Measurements from ENCODE around the gene FTCDNL1.

The FTCDNL1 gene

GRCh38 chr2:199870581-199870980 lies 19.6 kb upstream of the FTCDNL1 start:
- Histone ChIP-seq H3K79me2 (ENCODE audit: low read length) (no peaks in the 10 kb centered on the region), H3K4me1 (ENCODE audit: low read length) (no peaks in the 10 kb centered on the region), H2AFZ (ENCODE audit: low read length) (no peak overlapping the region), H3K9me3 (replicated peaks; ENCODE audit: insufficient read depth, low read length) (no peaks in the 10 kb centered on the region), H4K20me1 (ENCODE audit: insufficient read depth, low read length) (no peaks in the 10 kb centered on the region), H3F3A (ENCODE audit: insufficient read depth, low read length) (no peaks in the 10 kb centered on the region), H3K9ac (ENCODE audit: low read length) (no peak overlapping the region), H3K4me2 (ENCODE audit: low read depth, low read length) (no peak overlapping the region), H3K36me3 (replicated peaks; ENCODE audit: insufficient read depth, low read length) (no peaks in the 10 kb centered on the region), H3K9me2 (replicated peaks; ENCODE audit: insufficient read depth, low read length) (no peaks in the 10 kb centered on the region), H3K27ac (ENCODE audit: low read length) (no peak overlapping the region), H3K27me3 (replicated peaks; ENCODE audit: insufficient read depth, low read length) (no peaks in the 10 kb centered on the region), H3K4me3 (ENCODE audit: low read length) (no peak overlapping the region)
- TF ChIP-seq EZH2 (optimal IDR thresholded peaks at IDR 0.05; ENCODE audit: low read depth, low read length) (no peak), EZH2phosphoT487 (IDR thresholded peaks at IDR 0.05; ENCODE audit: low read length) (no peak)
- TF ChIP-seq, protein P1, sequence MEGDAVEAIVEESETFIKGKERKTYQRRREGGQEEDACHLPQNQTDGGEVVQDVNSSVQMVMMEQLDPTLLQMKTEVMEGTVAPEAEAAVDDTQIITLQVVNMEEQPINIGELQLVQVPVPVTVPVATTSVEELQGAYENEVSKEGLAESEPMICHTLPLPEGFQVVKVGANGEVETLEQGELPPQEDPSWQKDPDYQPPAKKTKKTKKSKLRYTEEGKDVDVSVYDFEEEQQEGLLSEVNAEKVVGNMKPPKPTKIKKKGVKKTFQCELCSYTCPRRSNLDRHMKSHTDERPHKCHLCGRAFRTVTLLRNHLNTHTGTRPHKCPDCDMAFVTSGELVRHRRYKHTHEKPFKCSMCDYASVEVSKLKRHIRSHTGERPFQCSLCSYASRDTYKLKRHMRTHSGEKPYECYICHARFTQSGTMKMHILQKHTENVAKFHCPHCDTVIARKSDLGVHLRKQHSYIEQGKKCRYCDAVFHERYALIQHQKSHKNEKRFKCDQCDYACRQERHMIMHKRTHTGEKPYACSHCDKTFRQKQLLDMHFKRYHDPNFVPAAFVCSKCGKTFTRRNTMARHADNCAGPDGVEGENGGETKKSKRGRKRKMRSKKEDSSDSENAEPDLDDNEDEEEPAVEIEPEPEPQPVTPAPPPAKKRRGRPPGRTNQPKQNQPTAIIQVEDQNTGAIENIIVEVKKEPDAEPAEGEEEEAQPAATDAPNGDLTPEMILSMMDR (IDR thresholded peaks at IDR 0.05; ENCODE audit: low read length): no peak
- DNase-seq: no peak

DNA sequence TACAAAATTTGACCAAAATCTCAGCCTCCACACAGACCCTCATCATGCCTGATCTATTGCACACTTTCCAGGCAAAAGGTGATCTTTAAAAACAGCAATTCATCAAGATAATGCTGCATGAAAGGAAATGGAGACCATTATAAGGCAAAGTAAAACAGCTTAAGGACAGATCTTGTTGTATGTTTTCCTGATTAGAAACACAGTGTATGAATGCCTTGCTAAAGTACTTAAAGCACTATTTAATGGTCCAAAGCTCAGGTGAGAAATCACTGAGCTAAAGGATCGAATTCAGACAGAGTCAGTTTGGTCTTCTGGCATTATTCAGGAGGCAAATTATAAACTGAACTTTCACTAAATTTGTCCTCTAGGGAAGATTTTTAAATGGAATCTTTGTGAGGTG lies 18.7 kb upstream of the FTCDNL1 start:
- H3K4me2 ChIP-seq (ENCODE audit: low read depth, low read length): no peak overlapping the region
- no peak overlapping the region for H3K9ac ChIP-seq (ENCODE audit: low read length)
- no peak for TF ChIP-seq EZH2phosphoT487 (IDR thresholded peaks at IDR 0.05; ENCODE audit: low read length)
- no peak for TF ChIP-seq EZH2 (optimal IDR thresholded peaks at IDR 0.05; ENCODE audit: low read depth, low read length)
- H3K27ac ChIP-seq (ENCODE audit: low read length): no peak overlapping the region
- no peaks in the 10 kb centered on the region for H3F3A ChIP-seq (ENCODE audit: insufficient read depth, low read length)
- no peaks in the 10 kb centered on the region for H3K9me2 ChIP-seq (replicated peaks; ENCODE audit: insufficient read depth, low read length)
- no peak overlapping the region for H3K4me3 ChIP-seq (ENCODE audit: low read length)
- H2AFZ ChIP-seq (ENCODE audit: low read length): no peak overlapping the region
- H3K4me1 ChIP-seq (ENCODE audit: low read length): no peaks in the 10 kb centered on the region
- no peak for DNase-seq
- no peaks in the 10 kb centered on the region for H3K79me2 ChIP-seq (ENCODE audit: low read length)
- H4K20me1 ChIP-seq (ENCODE audit: insufficient read depth, low read length): no peaks in the 10 kb centered on the region
- H3K27me3 ChIP-seq (replicated peaks; ENCODE audit: insufficient read depth, low read length): no peaks in the 10 kb centered on the region
- no peaks in the 10 kb centered on the region for H3K9me3 ChIP-seq (replicated peaks; ENCODE audit: insufficient read depth, low read length)
- no peaks in the 10 kb centered on the region for H3K36me3 ChIP-seq (replicated peaks; ENCODE audit: insufficient read depth, low read length)

GRCh38 chr2:199869227-199869541 lies 18.2 kb upstream of the FTCDNL1 start:
- H3K4me1 ChIP-seq (ENCODE audit: low read length): no peaks in the 10 kb centered on the region
- no peaks in the 10 kb centered on the region for H3K79me2 ChIP-seq (ENCODE audit: low read length)
- no peaks in the 10 kb centered on the region for H3K36me3 ChIP-seq (replicated peaks; ENCODE audit: insufficient read depth, low read length)
- no peak overlapping the region for H2AFZ ChIP-seq (ENCODE audit: low read length)
- no peaks in the 10 kb centered on the region for H4K20me1 ChIP-seq (ENCODE audit: insufficient read depth, low read length)
- no peaks in the 10 kb centered on the region for H3K27me3 ChIP-seq (replicated peaks; ENCODE audit: insufficient read depth, low read length)
- no peaks in the 10 kb centered on the region for H3K9me2 ChIP-seq (replicated peaks; ENCODE audit: insufficient read depth, low read length)
- no peak overlapping the region for H3K4me3 ChIP-seq (ENCODE audit: low read length)
- H3K27ac ChIP-seq (ENCODE audit: low read length): no peak overlapping the region
- H3K9ac ChIP-seq (ENCODE audit: low read length): no peak overlapping the region
- H3K9me3 ChIP-seq (replicated peaks; ENCODE audit: insufficient read depth, low read length): no peaks in the 10 kb centered on the region
- no peaks in the 10 kb centered on the region for H3F3A ChIP-seq (ENCODE audit: insufficient read depth, low read length)
- TF ChIP-seq EZH2 (optimal IDR thresholded peaks at IDR 0.05; ENCODE audit: low read depth, low read length): no peak
- TF ChIP-seq, protein P1 (IDR thresholded peaks at IDR 0.05; ENCODE audit: low read length): no peak
- no peak for TF ChIP-seq EZH2phosphoT487 (IDR thresholded peaks at IDR 0.05; ENCODE audit: low read length)
- no peak overlapping the region for H3K4me2 ChIP-seq (ENCODE audit: low read depth, low read length)
- no peak for DNase-seq

DNA sequence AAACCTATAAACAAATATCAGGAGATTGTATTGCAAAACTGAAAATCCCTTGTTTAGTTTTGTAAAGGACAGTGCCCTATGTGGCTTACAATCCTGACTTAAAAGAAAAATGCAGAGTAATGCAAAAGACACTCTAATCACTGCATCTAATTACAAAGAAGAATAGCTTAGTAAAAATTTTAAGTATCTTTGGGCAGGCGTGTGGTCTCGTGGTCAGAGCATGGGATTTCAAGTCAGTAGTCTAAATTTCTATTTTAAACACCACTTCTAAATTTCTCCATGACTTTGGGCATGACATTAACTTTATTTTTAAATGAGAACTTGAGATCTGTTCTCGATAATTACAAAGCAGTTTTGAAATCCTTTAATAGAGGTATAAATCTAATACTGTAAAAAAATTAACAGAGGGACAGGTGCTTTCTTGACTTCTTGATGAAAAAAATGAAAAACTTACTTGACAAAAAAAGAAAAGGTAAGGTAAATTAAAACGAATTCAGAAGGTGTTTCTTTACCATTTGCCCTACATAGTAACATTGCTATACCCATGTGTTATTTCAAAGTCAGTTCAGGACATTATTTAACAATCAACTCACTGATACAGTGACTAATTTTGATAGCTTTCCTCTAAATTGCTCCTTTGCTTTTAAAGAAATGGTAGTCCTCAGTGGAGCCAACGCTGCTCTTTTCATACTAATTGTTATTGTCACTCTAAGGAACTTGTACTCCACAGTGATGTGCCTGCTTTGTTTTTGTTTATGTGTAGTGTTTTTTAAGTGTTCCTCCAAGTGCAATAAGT lies 17.6 kb upstream of the FTCDNL1 start:
- Histone ChIP-seq H3K9ac (ENCODE audit: low read length) (no peak overlapping the region), H3K27me3 (replicated peaks; ENCODE audit: insufficient read depth, low read length) (no peaks in the 10 kb centered on the region), H3K4me2 (ENCODE audit: low read depth, low read length) (no peak overlapping the region), H3K79me2 (ENCODE audit: low read length) (no peaks in the 10 kb centered on the region), H3K9me3 (replicated peaks; ENCODE audit: insufficient read depth, low read length) (no peaks in the 10 kb centered on the region), H3K36me3 (replicated peaks; ENCODE audit: insufficient read depth, low read length) (no peaks in the 10 kb centered on the region), H3K9me2 (replicated peaks; ENCODE audit: insufficient read depth, low read length) (no peaks in the 10 kb centered on the region), H2AFZ (ENCODE audit: low read length) (no peak overlapping the region), H3K4me3 (ENCODE audit: low read length) (no peak overlapping the region), H3F3A (ENCODE audit: insufficient read depth, low read length) (no peaks in the 10 kb centered on the region), H4K20me1 (ENCODE audit: insufficient read depth, low read length) (no peaks in the 10 kb centered on the region), H3K27ac (ENCODE audit: low read length) (no peak overlapping the region), H3K4me1 (ENCODE audit: low read length) (no peaks in the 10 kb centered on the region)
- TF ChIP-seq EZH2 (optimal IDR thresholded peaks at IDR 0.05; ENCODE audit: low read depth, low read length) (no peak), EZH2phosphoT487 (IDR thresholded peaks at IDR 0.05; ENCODE audit: low read length) (no peak)
- TF ChIP-seq, protein P1 (IDR thresholded peaks at IDR 0.05; ENCODE audit: low read length): no peak
- no peak for DNase-seq
